CD4-positive, alpha-beta memory T cell (primary cell): ENCODE measurements around the gene CXADR. TPM values are rescaled to one million over a fixed set of nuclear protein-coding genes. Genes with fewer than 3 reads are reported as not detected.

Experiments used
- CTCF ChIA-PET: fragments of 350-600 bp; sonication (Branson Sonifier 250); formaldehyde crosslinking; loops from one replicate; lab custom pipeline; 2021; ENCODE audit warnings: inconsistent platforms; ENCODE audit not compliant: partially characterized antibody; lab: Charles Lee
- POLR2A ChIA-PET: fragments of 350-600 bp; sonication (Branson Sonifier 250); formaldehyde crosslinking; loops from one replicate; lab custom pipeline; 2021; ENCODE audit not compliant: partially characterized antibody; lab: Charles Lee
- DNase-seq, 5 donors: peaks; one replicate each; pipeline versions ENCODE4 v3.0.0 to v3.0.0-alpha.2; 2020 to 2022; ENCODE audit warnings: mixed read lengths in 1 of 5
- H3K27ac ChIP-seq: one replicate; pipeline ENCODE4 v1.7.0; 2013; ENCODE audit warnings: low read depth, low read length
- H3K27me3 ChIP-seq: 2 replicates; pipeline ENCODE4 v1.7.0; 2013; ENCODE audit warnings: mild to moderate bottlenecking, low read length, moderate library complexity; ENCODE audit not compliant: insufficient read depth
- H3K36me3 ChIP-seq: 2 replicates; pipeline ENCODE4 v1.7.0; 2013; ENCODE audit warnings: mild to moderate bottlenecking, low read length, moderate library complexity; ENCODE audit not compliant: insufficient read depth
- H3K4me1 ChIP-seq: 2 replicates; pipeline ENCODE4 v1.7.0; 2013; ENCODE audit warnings: mild to moderate bottlenecking, low read length, moderate library complexity; ENCODE audit not compliant: insufficient read depth
- H3K4me3 ChIP-seq, 2 donors: one replicate each; pipeline ENCODE4 v1.7.0; 2013; ENCODE audit warnings: low read length in 2 of 2, mild to moderate bottlenecking in 1 of 2
- H3K9me3 ChIP-seq, 2 donors: one replicate each; pipeline ENCODE4 v1.7.0; 2013; ENCODE audit warnings: low read length in 2 of 2, control low read depth in 1 of 2; ENCODE audit not compliant: control insufficient read depth in 1 of 2
- H3K27ac Mint-ChIP-seq, 7 donors: one replicate each; pipeline ENCODE4 v1.8.0; 2020 to 2021; ENCODE audit warnings: mixed read lengths in 7 of 7, mild to moderate bottlenecking in 6 of 7, inconsistent platforms in 3 of 7, moderate library complexity in 3 of 7
- H3K27me3 Mint-ChIP-seq, 2 donors: one replicate each; pipeline ENCODE4 v1.8.0; 2020 to 2021; ENCODE audit warnings: mixed read lengths in 2 of 2
- H3K36me3 Mint-ChIP-seq, 2 donors: one replicate each; pipeline ENCODE4 v1.8.0; 2020 to 2021; ENCODE audit warnings: mixed read lengths in 2 of 2, inconsistent platforms in 1 of 2, mild to moderate bottlenecking in 1 of 2
- H3K4me1 Mint-ChIP-seq, 4 donors: one replicate each; pipeline ENCODE4 v1.8.0; 2020 to 2021; ENCODE audit warnings: mixed read lengths in 4 of 4, mild to moderate bottlenecking in 1 of 4
- H3K4me3 Mint-ChIP-seq, 8 donors: one replicate each; pipeline ENCODE4 v1.8.0; 2020 to 2021; ENCODE audit warnings: mixed read lengths in 8 of 8, mild to moderate bottlenecking in 7 of 8, moderate library complexity in 6 of 8, inconsistent platforms in 3 of 8
- H3K9me3 Mint-ChIP-seq, 8 donors: one replicate each; pipeline ENCODE4 v1.8.0; 2020 to 2021; ENCODE audit warnings: mixed read lengths in 8 of 8, mild to moderate bottlenecking in 5 of 8, inconsistent platforms in 3 of 8, moderate library complexity in 1 of 8
- intact Hi-C: fragments of 100-400 bp; cut with micrococcal nuclease; formaldehyde crosslinking; loops from one replicate; pipeline ENCODE4 v1.15.1; 2023
- polyA plus RNA-seq, 2 donors: library from polyadenylated mRNA; unstranded; fragments of 300-500 nt; fragmentation: Illumina TruSeq; gene quantifications; one replicate each; pipeline ENCODE4 v1.2.3, GENCODE V29; 2021
- total RNA-seq, 2 experiments: library from RNA; stranded (reverse); gene quantifications; one replicate each; pipeline ENCODE4 v1.2.3, GENCODE V29; 2021

The CXADR gene
- total and polyA plus RNA-seq, 4 experiments from 2014 or later: 0.13 to 1.4 (median 0.82) TPM

DNA sequence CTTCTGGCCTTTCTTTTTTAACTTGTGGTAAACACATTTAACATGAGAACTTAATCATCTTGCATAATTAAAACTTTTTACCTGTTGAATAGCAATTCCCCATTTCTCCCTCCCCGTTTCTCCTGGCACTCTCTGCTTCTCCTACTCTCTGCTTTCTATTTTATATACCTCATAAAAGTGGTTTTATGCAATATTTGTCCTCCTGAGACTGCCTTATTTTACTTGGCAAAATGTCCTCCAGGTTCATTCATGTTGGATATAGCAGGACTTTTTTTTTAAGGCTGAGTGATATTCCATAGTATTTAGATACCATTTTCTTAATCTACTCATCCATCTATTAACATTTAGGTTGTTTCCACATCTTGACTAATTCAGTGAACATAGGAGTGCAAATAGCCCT is 64.9 kb downstream of the CXADR start:
- POLR2A ChIA-PET: no interaction called here
- intact Hi-C loops: no loop called here
- no peaks in the 10 kb centered on the region for H3K36me3 Mint-ChIP-seq

DNA sequence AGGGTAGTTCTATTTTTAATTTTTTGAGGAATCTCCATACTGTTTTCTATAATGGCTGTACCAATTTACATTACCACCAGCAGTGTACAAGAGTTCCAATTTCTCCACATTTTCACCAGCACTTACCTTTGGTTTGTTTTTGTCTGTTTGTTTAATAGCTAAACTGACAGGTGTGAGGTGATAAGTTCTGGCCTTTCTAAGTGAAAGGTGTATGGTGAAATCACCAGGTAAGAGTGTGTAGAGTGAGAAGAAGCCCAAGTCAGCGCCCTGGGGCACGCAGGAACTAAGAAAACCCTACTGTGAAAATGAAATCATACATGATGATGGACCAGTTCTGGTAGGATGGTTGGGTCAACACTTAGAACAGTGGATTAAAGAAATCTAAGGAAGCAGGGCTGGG is 65.3 kb downstream of the CXADR start:
- H3K36me3 Mint-ChIP-seq: no peaks in the 10 kb centered on the region
- peak overlapping the region in 1 of 7 donors; percentile 5 for H3K27ac Mint-ChIP-seq
- Histone ChIP-seq H3K4me3 (no peak overlapping the region), H3K36me3 (no peaks in the 10 kb centered on the region), H3K27ac (no peak overlapping the region), H3K27me3 (no peaks in the 10 kb centered on the region), H3K9me3 (no peaks in the 10 kb centered on the region), H3K4me1 (no peaks in the 10 kb centered on the region)
- intact Hi-C loops: no loop called here
- H3K4me3 Mint-ChIP-seq: no peak overlapping the region
- ChIA-PET CTCF (no interaction called here), POLR2A (no interaction called here)
- H3K9me3 Mint-ChIP-seq: no peaks in the 10 kb centered on the region
- no peak for DNase-seq
- H3K4me1 Mint-ChIP-seq: no peaks in the 10 kb centered on the region
- peaks cover under 1 to 1% of the 10 kb centered on the region in 2 donors for H3K27me3 Mint-ChIP-seq

More for the DNA sequence above, 64.9 kb downstream of the CXADR start:
- Histone ChIP-seq H3K36me3 (no peaks in the 10 kb centered on the region), H3K27ac (no peak overlapping the region), H3K27me3 (no peaks in the 10 kb centered on the region), H3K4me1 (no peaks in the 10 kb centered on the region), H3K9me3 (no peaks in the 10 kb centered on the region), H3K4me3 (no peak overlapping the region)
- no peak overlapping the region for H3K27ac Mint-ChIP-seq
- no peaks in the 10 kb centered on the region for H3K9me3 Mint-ChIP-seq
- CTCF ChIA-PET: interaction anchor here (1.5 kb wide), 1 partner anchor 13 kb away, joined by 3 read pairs; no protein-coding TSS in a partner anchor
- H3K4me1 Mint-ChIP-seq: no peaks in the 10 kb centered on the region
- no peak for DNase-seq
- H3K4me3 Mint-ChIP-seq: no peak overlapping the region
- peaks cover 4 to 5% of the 10 kb centered on the region in 2 donors for H3K27me3 Mint-ChIP-seq

DNA sequence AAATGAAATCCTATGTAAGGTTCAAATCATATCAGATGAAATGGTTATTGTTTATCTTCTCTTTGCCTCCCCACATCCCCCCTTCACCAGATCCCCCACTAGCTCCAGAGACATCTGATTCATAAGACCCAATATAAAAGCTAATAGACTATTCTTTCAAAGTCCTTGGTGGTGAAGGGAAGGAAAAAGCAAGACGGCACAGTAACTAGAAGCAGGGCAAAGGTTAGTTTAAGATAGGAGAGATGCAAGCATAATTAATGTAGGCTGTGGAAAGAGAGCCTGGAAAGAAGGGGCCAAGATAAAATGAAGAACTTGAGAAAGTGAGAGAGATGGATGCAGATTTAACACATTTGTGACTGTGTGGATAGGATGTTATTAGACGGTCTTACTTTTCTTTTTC is 66.0 kb downstream of the CXADR start:
- Histone ChIP-seq H3K27me3 (no peaks in the 10 kb centered on the region), H3K9me3 (no peaks in the 10 kb centered on the region), H3K4me1 (no peaks in the 10 kb centered on the region), H3K36me3 (no peaks in the 10 kb centered on the region), H3K4me3 (no peak overlapping the region), H3K27ac (no peak overlapping the region)
- intact Hi-C loops: no loop called here
- Mint-ChIP-seq H3K4me1 (no peaks in the 10 kb centered on the region), H3K36me3 (no peaks in the 10 kb centered on the region), H3K9me3 (no peaks in the 10 kb centered on the region), H3K27ac (no peak overlapping the region), H3K4me3 (no peak overlapping the region), H3K27me3 (no peaks in the 10 kb centered on the region)
- ChIA-PET POLR2A (no interaction called here), CTCF (no interaction called here)
- no peak for DNase-seq

DNA sequence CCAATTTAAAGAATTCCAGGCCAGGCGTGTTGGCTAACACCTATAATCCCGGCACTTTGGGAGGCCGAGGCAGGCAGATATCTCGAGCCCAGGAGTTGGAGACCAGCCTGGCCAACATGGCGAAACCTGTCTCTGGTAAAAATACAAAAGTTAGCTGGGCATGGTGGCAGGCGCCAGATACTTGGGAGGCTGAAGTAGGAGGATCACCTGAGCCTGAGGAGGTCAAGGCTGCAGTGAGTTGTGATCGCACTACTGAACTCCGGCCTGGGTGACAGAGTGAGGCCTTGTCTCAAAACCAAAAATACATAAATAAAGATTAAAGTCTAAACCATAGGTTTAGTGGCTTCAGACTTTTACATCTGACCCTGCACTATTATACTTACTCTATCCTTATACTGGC is 67.5 kb downstream of the CXADR start:
- H3K36me3 ChIP-seq: no peaks in the 10 kb centered on the region
- Mint-ChIP-seq H3K4me1 (no peaks in the 10 kb centered on the region), H3K9me3 (no peaks in the 10 kb centered on the region), H3K36me3 (no peaks in the 10 kb centered on the region), H3K27ac (no peak overlapping the region), H3K27me3 (no peaks in the 10 kb centered on the region), H3K4me3 (no peak overlapping the region)
- no peak for DNase-seq
- no peak overlapping the region for H3K27ac ChIP-seq
- intact Hi-C loops: no loop called here
- H3K4me1 ChIP-seq: no peaks in the 10 kb centered on the region
- no peaks in the 10 kb centered on the region for H3K9me3 ChIP-seq
- CTCF ChIA-PET: interaction anchor here (0.7 to 6.2 kb wide), 3 partner anchors 192 to 196 kb away, joined by 3 to 144 read pairs (median 3); no protein-coding TSS in a partner anchor
- no peak overlapping the region for H3K4me3 ChIP-seq
- no peaks in the 10 kb centered on the region for H3K27me3 ChIP-seq
- POLR2A ChIA-PET: no interaction called here

DNA sequence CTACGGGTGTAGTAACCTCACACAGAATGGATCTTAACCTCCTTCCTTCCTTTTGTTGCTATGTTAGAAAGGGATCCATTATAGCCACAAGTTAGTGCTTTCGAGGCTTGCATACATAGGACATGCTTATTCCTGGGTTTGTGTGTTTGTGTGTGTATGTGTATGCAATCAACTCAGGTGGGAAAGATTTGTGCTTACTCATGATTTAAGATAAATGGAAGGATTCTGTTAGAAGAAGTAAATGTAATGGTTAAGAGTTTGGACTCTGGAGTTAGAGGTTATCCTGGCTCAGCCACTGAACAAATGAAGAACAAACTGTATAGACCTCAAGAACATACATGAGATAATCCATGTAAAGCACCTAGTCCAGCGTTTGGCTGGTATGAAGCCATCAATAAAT is 71.1 kb downstream of the CXADR start:
- no peak overlapping the region for H3K4me3 Mint-ChIP-seq
- ChIA-PET CTCF (interaction anchor here (0.7 to 6.2 kb wide), 3 partner anchors 14 to 195 kb away, joined by 3 to 144 read pairs (median 5); no protein-coding TSS in a partner anchor), POLR2A (no interaction called here)
- no peak for DNase-seq
- H3K27ac Mint-ChIP-seq: no peak overlapping the region
- no peaks in the 10 kb centered on the region for H3K4me1 Mint-ChIP-seq
- Histone ChIP-seq H3K27me3 (no peaks in the 10 kb centered on the region), H3K36me3 (no peaks in the 10 kb centered on the region), H3K27ac (no peak overlapping the region), H3K9me3 (no peaks in the 10 kb centered on the region), H3K4me3 (no peak overlapping the region), H3K4me1 (no peaks in the 10 kb centered on the region)
- intact Hi-C loops: no loop called here
- H3K36me3 Mint-ChIP-seq: no peaks in the 10 kb centered on the region
- no peaks in the 10 kb centered on the region for H3K27me3 Mint-ChIP-seq
- H3K9me3 Mint-ChIP-seq: no peaks in the 10 kb centered on the region

DNA sequence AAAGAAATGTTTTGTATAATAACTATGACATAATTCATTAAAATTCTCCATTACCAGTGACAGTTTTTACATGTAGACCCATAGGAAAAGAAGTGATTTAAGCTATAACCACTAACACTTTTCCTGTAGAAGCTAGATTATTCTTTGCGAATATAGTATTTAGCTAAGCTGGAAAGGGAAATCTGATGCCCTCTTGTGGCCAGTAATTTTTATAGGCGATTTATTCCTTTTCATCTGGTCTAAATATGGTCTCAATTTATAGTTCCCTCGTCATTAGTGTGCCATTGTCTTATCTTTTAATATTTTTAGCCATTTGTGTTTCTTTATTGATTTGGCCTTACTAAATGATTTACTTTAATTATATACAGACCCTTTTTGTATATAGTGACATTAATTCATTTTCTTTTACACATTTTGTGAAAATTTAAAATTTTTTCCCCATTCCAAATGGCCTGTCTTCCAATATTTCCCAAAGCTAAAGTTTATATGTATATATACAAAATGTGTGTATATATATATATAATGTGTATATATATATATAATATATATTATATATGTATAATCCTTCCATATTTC is 73.1 kb downstream of the CXADR start:
- no peaks in the 10 kb centered on the region for H3K4me1 ChIP-seq
- no peak overlapping the region for H3K4me3 ChIP-seq
- no peaks in the 10 kb centered on the region for H3K27me3 ChIP-seq
- ChIA-PET POLR2A (no interaction called here), CTCF (interaction anchor here (0.7 to 6.2 kb wide), 20 partner anchors 9 to 197 kb away, joined by 3 to 144 read pairs (median 4); no protein-coding TSS in a partner anchor)
- Mint-ChIP-seq H3K27ac (no peak overlapping the region), H3K4me3 (no peak overlapping the region), H3K36me3 (peaks cover 0 to 2% of the 10 kb centered on the region in 2 donors), H3K27me3 (no peaks in the 10 kb centered on the region), H3K9me3 (no peaks in the 10 kb centered on the region), H3K4me1 (no peaks in the 10 kb centered on the region)
- H3K36me3 ChIP-seq: no peaks in the 10 kb centered on the region
- peak in 4 of 5 donors; percentile 34 to 45 (median 40) for DNase-seq
- H3K27ac ChIP-seq: no peak overlapping the region
- H3K9me3 ChIP-seq: no peaks in the 10 kb centered on the region
- intact Hi-C loops: loop anchor here (1.0 kb wide), 1 partner anchor 199 kb away; no protein-coding TSS in a partner anchor

DNA sequence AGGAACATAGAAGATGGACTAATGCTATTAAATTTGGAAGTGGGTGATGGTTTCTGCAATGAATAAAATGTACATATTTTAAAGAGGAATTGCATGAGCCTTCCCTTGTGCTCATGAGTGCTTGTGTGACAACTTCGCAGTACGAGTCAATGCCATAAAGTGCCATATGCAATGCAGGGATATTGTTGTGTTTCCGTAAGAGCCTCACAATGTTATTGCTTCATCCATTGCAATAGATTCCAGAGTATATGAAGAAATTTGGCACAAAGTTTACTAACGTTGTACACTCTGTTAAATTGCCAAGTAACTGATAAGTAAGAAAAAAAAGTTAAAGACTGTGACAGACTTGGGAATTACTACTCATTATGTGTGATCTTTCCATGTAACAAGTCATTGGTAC is 77.6 kb downstream of the CXADR start:
- POLR2A ChIA-PET: no interaction called here

More for the DNA sequence above, 77.6 kb downstream of the CXADR start:
- Histone ChIP-seq H3K4me1 (no peaks in the 10 kb centered on the region), H3K9me3 (no peaks in the 10 kb centered on the region), H3K4me3 (no peak overlapping the region), H3K36me3 (peaks cover 10% of the 10 kb centered on the region), H3K27ac (no peak overlapping the region), H3K27me3 (no peaks in the 10 kb centered on the region)
- DNase-seq: no peak
- H3K4me1 Mint-ChIP-seq: no peaks in the 10 kb centered on the region
- no peaks in the 10 kb centered on the region for H3K27me3 Mint-ChIP-seq
- H3K9me3 Mint-ChIP-seq: no peaks in the 10 kb centered on the region
- H3K4me3 Mint-ChIP-seq: no peak overlapping the region
- intact Hi-C loops: no loop called here
- H3K27ac Mint-ChIP-seq: no peak overlapping the region
- peaks cover 17 to 26% of the 10 kb centered on the region in 2 donors for H3K36me3 Mint-ChIP-seq
- CTCF ChIA-PET: interaction anchor here (1.3 kb wide), 1 partner anchor 13 kb away, joined by 3 read pairs; no protein-coding TSS in a partner anchor
